GM19043 (cell line): Measurements from ENCODE around the gene MYH6.

Source experiments
- ATAC-seq: cut with Tn5 transposase; IDR thresholded peaks from one replicate; pipeline ENCODE4 v1.9.1; 2021; ENCODE audit warnings: low read depth; ENCODE audit not compliant: unreplicated experiment

MYH6 gene

GRCh38 chr14:23379366-23380196, 28.5 kb downstream of the MYH6 start:
- ATAC-seq = no peak

GRCh38 chr14:23378612-23379220, 29.4 kb downstream of the MYH6 start:
- ATAC-seq = no peak

GRCh38 chr14:23377573-23378563, 30.2 kb downstream of the MYH6 start:
- no peak for ATAC-seq

GRCh38 chr14:23377198-23377550, 30.9 kb downstream of the MYH6 start:
- ATAC-seq = no peak

GRCh38 chr14:23376482-23377197, 31.4 kb downstream of the MYH6 start, which contains the start of gene CMTM5:
Gene CMTM5, plus strand, starts transcription at chr14:23377046. Its CDS starts 206 bp downstream, at chr14:23377252.
- no peak for ATAC-seq

- ATAC-seq = no peak
These were observed 32.4 kb downstream of the MYH6 start for GRCh38 chr14:23375527-23376251.

- ATAC-seq = no peak
These were observed 35.0 kb downstream of the MYH6 start for GRCh38 chr14:23373041-23373440.

GRCh38 chr14:23372509-23372908, 35.6 kb downstream of the MYH6 start, which contains the start of gene IL25:
Gene IL25, plus strand, starts transcription at chr14:23372809.
- no peak for ATAC-seq

GRCh38 chr14:23371865-23372264, 36.2 kb downstream of the MYH6 start:
- ATAC-seq = no peak

GRCh38 chr14:23370221-23370620, 37.9 kb downstream of the MYH6 start:
- ATAC-seq = no peak

GRCh38 chr14:23366426-23366921, 41.6 kb downstream of the MYH6 start:
- no peak for ATAC-seq

GRCh38 chr14:23365732-23366425, 42.2 kb downstream of the MYH6 start:
- no peak for ATAC-seq

GRCh38 chr14:23365036-23365731, 42.9 kb downstream of the MYH6 start, which contains the start of gene EFS:
Gene EFS, minus strand, starts transcription at chr14:23365172. Its CDS starts 147 bp downstream, at chr14:23365025.
- ATAC-seq = no peak

GRCh38 chr14:23364164-23365035, 43.7 kb downstream of the MYH6 start:
- no peak for ATAC-seq

- no peak for ATAC-seq
These were observed 45.9 kb downstream of the MYH6 start for GRCh38 chr14:23362200-23362599.

- ATAC-seq = no peak
These were observed 46.3 kb downstream of the MYH6 start for GRCh38 chr14:23361763-23362162.

- ATAC-seq = no peak
These were observed 46.8 kb downstream of the MYH6 start for GRCh38 chr14:23361320-23361719.
